Measurements from ENCODE around the gene EOLA1.
"Not testable (repeated sequence)": the region's sequence is repeated elsewhere in the genome, so short reads cannot be mapped to it uniquely, and the experiment has no call there.

Gene EOLA1

DNA sequence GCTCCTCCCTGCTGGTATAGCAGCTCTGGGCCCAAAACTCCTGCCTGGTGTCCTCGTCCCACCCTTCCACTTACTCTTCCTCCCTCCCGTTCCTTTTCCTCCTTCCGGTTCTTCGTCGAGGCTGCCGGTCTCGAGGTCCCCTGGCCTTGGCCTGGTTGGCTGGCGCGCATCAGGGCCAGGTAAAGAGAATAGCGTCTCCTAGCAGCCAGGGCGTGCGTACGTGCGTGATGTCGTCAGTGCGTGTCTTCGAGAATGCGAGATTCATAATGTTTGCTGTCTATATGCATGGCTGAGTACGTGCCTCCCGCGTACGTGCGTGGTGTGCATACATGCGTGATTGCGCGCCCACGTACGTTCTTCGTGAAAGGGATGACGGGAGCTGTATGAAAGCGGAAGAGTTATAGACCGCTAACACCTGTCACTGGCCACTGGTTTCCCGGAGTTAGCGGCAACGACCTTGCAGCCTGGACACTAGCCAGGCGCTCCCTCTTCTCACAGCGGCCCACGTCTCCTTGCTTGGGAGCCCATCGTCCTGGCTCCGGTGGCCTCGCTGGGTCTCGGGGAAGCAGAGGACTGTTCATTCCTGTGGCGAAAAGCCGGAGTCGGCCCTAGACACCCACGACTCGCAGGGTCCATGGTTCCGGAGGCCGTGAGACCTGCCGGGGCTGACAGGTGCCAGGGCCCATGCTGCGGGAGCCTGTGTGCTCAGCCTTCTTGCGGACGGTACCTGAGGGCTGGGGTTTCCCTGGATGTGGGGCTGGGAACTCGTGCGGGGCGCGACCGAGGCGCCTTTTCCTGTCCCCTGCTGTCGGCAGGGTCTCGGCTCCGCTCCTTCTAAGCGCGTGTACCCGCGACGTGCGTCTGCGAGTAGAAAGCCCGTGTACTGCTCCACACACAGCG lies at the start of gene EOLA1:
EOLA1 (plus strand) TSS at position 392 of the 900 bp plus-strand sequence. CDS start 4,619 bp downstream, outside the sequence.
- DNase-seq, result peak; percentile 97

DNA sequence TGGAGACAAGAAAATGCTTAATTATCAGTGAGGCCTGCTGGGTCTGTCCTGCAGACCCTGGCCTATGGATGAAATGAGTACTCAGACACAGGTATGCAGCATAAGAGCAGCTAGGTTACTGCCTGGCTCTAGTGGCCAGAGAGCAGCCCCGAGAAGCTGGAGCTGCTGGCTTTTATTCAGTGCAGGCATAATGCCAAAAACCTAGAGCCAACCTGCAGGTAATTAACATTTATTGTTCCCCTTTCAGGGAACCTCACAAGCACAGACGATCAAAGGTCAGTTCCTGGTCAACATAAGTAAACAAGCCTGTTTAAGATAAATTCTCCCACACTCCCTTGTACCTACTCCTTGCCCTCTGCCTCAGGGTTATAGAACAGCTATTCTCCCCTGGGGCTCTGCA lies 49.0 kb upstream of the EOLA1 start:
- no peak for DNase-seq

GRCh38 chrX:149493567-149494562 lies 46.9 kb upstream of the EOLA1 start:
- DNase-seq, result no peak

DNA sequence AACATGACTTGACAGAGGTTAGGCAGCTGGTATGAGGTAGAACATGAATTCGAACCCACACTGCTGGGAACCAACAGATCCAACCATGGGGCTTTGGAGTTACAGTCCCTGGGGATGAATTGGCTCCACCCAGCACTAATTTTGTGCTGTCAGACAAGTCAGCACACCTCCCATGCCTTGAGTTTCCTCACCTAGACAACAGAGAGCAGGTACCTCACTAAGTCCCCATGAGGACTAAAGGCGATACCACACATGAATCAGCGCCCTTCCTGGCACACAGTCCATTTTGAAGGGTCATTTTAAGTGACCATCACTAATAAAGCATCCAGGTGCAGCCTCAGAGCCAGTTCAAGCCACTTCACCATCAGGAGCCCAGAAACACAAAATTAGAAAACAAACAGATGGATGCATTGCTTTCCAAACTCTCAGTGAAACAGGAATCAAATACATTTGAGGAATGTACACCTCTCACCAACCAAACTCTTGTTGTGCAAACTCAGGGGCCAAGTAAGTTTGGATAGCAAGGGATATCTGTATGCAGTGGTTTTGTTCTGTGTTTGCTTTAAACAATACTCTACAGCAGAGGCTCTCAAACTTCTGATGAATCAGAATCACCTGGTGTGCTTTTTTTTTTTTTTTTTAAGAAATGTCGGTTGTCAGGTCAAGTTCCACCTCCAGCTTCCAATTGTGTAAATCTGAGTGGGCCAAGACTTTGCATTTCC lies 45.8 kb upstream of the EOLA1 start:
- DNase-seq, result no peak

DNA sequence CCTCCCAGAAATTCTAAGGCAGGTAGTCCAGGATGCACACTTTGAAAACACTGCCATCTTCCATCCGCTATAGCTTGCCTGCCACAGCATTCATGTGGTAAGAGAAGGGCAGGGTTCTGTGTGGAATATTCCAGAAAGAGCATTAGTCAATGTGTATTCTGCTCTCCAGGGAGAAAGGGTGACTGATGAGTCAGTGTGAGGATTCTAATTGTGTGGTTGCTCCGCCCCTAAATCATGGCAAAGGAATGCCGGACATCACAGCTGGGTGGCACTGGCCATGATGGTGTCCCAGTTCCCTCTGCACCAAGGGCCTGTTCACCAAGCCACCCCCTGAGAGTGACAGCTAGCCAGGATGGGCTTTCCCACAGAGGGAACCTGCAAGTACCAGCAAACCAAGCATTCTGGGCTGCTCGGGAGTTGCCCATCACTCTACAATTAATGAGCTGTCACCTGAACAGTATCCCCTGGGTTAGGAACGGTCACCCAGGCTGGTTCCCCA lies 45.2 kb upstream of the EOLA1 start:
- no peak for DNase-seq

GRCh38 chrX:149497054-149497453 lies 43.8 kb upstream of the EOLA1 start:
- DNase-seq, result no peak

GRCh38 chrX:149497626-149498025 lies 43.2 kb upstream of the EOLA1 start:
- no peak for DNase-seq

DNA sequence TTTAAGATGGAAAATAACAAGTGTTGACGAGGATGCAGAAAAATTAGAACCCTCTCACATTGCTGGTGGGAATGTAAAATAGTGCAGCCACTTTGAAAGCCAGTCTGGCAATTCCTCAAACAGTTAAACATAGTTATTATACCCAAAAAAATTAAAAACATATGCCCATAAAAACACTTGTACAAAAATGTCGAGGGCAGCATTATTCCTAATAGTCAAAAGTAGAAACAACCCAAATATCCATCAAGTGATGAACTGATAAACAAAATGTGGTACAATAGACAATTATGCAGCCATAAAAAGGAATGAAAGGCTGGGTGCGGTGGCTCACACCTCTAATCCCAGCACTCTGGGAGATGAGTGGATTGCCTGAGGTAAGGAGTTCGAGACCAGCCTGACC lies 42.0 kb upstream of the EOLA1 start:
- no peak for DNase-seq

- DNase-seq, result no peak
These were observed 41.0 kb upstream of the EOLA1 start for GRCh38 chrX:149499766-149500165.

GRCh38 chrX:149502923-149503322 lies 37.9 kb upstream of the EOLA1 start:
- DNase-seq, result not testable (repeated sequence)

DNA sequence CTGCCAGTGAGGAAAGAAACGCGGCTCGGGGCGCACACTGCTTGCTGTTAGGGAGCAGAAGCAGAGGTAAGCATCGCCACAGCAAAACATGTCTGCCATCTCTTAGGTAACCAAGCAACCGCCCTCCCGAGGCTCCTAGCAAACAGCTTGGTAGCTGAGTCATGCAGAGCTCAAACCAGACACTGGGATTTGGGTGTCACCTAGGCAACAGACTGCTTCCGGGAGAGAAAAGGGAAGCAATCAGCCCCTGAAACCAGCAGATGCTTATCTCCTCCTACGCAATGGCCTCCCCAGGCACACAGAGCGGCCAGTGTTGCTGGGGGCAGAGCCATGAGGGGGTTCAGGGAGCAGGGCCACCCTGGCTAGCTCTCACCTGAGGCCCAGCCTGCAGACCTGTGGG lies 37.4 kb upstream of the EOLA1 start:
- DNase-seq, result not testable (repeated sequence)

GRCh38 chrX:149504226-149504914 lies 36.4 kb upstream of the EOLA1 start:
- DNase-seq, result no peak

- peak; percentile 90 for DNase-seq
These were observed 35.7 kb upstream of the EOLA1 start, which contains the start of gene IDS for GRCh38 chrX:149504915-149505651. TSS of gene IDS (minus strand) at chrX:149505306. CDS start at chrX:149505137, 169 bp downstream.

DNA sequence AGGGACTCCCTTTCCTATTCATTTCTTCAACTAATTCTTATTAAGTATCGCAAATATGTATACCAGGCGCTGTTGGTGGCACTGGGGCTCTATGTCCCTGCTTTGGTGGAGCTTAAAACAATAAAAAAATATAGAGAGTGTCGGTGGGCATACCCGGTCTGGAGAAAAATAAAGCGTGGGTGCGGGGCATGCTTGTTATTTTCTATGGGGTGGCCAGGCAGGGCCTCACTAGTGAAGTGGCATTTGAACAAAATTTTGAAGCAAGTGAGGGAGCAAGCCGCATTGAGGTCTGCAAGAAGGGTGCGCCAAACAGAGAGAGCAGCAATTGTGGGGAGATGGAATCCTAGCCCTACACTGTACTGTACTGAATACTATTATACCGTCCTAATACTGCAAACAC lies 35.1 kb upstream of the EOLA1 start:
- DNase-seq, result no peak

DNA sequence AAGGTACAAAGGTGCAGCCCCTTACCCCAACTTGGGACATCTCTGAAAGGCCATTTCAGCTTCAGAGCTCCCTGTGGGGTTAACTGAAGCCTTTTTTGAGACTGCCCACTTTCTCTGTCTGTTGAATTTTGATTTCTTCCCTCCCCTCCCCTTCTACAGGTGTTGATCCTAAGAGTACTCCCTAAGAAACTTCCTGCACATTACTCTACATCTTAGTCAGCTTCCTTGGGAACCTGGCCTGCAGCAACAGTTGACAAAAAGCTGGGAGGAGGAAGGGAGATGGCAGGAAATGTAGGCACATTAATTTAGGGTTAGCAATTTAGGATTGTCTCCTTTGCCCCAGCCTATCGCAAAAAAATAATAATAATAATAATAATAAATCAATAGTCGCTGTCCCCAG lies 34.5 kb upstream of the EOLA1 start:
- DNase-seq, result no peak

DNA sequence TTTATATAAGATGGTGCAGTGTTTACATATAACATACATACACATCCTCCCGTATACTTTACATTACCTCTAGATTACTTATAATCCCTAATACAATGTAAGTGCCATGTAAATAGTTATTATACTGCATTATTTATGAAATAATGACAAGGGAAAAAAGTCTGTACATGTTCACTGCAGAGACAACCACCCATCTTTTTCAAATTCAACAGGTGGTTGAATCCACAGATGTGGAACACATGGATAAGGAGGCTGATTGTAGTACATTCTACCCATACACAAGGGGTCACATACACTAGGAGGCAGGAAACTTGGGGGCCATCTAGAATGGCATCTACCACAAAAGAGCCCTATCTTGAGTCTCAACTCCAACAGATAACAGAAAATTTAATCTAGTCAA lies 32.3 kb upstream of the EOLA1 start:
- DNase-seq, result no peak

DNA sequence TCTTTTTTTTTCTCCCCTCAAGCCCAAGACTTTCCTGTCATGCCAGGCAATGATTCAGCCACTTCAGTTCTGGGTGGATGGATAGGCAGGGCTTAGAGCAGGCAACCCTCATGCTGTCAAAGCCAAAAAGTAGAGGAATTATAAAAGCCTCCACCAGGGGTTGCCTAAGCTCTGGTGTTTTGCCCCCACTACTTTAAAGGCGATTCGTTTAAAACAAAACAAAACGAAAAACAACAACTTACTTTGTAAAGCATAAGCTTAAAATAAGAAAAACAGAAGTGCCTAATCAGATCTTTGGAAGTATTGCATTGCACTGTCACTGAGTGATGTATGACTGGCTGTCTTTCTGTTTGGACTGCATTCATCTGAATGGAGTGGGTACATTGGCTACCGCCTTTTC lies 30.4 kb upstream of the EOLA1 start:
- no peak for DNase-seq

DNA sequence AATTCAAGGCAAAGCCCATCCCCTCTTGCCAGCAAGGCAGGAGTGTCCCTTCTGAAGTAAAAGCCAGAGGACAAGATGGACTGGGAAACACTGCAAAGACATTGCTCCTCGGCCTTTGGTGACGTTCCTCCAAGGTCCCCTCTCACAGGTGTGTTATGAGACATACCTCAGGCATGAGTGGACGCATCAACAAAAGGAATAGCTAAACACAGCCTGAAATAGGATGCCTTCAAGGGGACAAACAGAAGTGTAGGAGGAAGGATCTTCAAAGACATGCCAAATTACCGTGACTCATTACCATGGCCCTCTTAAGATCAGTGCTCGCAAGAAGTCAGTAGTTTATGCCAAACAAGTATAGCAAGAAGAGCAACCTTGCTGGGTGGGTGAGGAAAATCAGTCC lies 29.7 kb upstream of the EOLA1 start:
- DNase-seq, result no peak

GRCh38 chrX:149512225-149512885 lies 28.5 kb upstream of the EOLA1 start:
- DNase-seq, result peak; percentile 35

DNA sequence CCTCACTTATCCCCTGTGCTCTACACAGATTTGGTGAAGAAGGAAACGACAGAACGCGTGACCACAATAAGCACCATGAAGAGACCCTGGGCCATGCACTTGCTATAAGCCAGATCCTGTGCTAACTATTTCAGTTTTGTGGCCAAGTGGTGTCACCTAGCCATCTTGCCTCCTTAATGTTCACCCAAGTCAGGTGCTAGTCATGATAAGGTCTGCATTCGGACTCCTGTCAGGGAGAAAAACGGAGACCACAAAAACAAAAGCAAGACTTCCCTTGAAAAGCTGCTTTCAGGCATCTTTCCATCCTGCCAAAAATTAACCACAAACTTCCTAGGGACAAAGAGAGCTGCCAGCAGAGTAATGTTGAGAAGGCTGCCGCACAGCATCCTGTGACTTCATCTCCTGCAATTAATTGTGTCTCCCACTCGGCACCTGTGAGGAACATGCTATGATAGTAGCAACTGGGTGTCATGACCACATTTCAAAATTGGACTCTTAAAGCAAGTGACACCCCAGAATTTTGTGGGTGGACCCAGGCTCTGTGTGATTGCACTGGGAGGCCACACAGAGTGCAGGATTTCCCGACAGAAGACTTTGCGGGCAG lies 26.9 kb upstream of the EOLA1 start:
- no peak for DNase-seq
